Measurements from ENCODE around the gene COLEC11.

DNA sequence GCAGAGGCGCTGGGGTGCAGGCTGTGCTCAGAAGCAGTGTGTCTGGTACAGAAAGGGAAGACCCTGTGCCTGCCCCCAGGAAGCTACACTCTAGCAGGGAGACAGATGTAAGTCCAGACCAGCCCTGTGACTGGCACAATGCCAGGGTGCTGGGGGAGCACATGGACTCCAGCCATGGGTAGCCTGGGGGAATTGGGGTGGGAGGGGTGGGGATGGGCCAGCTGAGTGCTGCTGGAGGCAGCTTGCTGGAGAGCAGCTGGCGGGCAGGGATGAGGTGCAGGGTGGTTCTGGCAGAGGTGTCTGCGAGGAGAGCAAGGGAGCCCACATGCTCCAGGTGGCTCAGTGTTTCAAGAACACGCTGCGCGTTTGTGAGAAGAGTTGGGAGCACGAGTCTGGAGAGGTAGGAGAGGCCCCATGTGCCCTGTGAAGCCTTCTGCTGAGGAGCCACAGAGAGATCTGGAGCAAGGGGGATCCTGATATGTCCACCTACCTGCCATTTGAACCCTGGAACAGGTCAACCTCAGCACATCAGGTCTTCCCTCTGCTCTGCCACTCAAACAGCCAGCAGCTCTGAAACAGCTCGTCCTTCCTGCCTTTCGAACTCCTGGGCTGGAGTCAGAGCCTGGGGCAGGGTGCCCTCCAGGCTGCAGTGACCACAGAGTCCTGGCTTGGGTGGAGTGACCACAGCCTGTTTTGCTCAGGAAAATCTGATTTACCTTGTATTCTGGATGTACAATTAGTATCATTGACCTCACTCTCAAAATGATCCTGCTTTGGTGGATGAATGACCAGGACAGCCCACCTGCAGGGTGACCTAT lies 78.2 kb downstream of the COLEC11 start:
- TF ChIP-seq KDM1A (IDR thresholded peaks at IDR 0.05; ENCODE audit: borderline replicate concordance) (no peak), CBX5 (IDR thresholded peaks at IDR 0.05; ENCODE audit: low read depth) (no peak), FOXM1 (IDR thresholded peaks at IDR 0.05; ENCODE audit: low read depth, low read length) (no peak), CBX3 (IDR thresholded peaks at IDR 0.05; ENCODE audit: borderline replicate concordance, low read depth) (no peak), YY1 (IDR thresholded peaks at IDR 0.05; ENCODE audit: low read depth, low read length) (no peak), JUND (IDR thresholded peaks at IDR 0.05; ENCODE audit: low read depth, low read length) (no peak)
- TF ChIP-seq, protein P1, sequence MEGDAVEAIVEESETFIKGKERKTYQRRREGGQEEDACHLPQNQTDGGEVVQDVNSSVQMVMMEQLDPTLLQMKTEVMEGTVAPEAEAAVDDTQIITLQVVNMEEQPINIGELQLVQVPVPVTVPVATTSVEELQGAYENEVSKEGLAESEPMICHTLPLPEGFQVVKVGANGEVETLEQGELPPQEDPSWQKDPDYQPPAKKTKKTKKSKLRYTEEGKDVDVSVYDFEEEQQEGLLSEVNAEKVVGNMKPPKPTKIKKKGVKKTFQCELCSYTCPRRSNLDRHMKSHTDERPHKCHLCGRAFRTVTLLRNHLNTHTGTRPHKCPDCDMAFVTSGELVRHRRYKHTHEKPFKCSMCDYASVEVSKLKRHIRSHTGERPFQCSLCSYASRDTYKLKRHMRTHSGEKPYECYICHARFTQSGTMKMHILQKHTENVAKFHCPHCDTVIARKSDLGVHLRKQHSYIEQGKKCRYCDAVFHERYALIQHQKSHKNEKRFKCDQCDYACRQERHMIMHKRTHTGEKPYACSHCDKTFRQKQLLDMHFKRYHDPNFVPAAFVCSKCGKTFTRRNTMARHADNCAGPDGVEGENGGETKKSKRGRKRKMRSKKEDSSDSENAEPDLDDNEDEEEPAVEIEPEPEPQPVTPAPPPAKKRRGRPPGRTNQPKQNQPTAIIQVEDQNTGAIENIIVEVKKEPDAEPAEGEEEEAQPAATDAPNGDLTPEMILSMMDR (IDR thresholded peaks at IDR 0.05 in 2 of 3, conservative IDR thresholded peaks at IDR 0.05 in 1 of 3; ENCODE audit: control insufficient read depth in 2 of 3, extremely low read depth in 1 of 3, insufficient read depth in 1 of 3, low read depth in 3 of 3, low read length in 3 of 3), result no peak
- TF ChIP-seq, protein P2, sequence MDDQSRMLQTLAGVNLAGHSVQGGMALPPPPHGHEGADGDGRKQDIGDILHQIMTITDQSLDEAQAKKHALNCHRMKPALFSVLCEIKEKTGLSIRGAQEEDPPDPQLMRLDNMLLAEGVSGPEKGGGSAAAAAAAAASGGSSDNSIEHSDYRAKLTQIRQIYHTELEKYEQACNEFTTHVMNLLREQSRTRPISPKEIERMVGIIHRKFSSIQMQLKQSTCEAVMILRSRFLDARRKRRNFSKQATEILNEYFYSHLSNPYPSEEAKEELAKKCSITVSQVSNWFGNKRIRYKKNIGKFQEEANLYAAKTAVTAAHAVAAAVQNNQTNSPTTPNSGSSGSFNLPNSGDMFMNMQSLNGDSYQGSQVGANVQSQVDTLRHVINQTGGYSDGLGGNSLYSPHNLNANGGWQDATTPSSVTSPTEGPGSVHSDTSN (IDR thresholded peaks at IDR 0.05; ENCODE audit: insufficient replicate concordance, low read depth, low read length), result no peak

All from GM12878 (cell line).